ENCODE measurements around the gene PGBD5.
A peak's percentile ranks its signal among the peaks of the same experiment; 100 is the strongest.

The PGBD5 gene

DNA sequence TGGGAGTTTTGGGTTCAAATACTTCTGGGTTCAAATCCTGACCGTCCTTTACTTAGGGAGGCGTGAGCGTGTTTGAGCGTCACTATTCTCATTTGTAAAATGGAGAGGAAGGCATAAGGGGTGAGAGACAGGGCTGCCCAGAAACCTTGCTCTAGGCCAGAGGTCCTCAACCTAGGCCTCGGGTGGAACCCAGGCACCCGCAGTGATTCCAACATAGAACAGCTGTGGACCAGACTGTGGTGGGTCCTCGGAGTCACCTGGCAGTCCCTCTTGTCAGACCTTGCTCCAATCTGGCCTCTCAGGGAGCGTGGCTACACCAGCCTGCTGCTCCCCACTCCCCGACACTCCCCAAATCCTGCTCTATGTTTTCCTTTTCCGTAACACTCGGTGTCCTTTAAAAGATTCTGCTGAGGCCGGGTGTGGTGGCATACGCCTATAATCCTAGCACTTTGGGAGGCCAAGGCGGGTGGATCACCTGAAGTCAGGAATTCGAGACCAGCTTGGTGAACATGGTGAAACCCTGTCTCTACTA is 116.4 kb downstream of the PGBD5 start:
- Histone ChIP-seq H2AFZ (ENCODE audit: low read depth, low read length) (no peak overlapping the region), H4K20me1 (ENCODE audit: insufficient read depth, low read length) (no peaks in the 10 kb centered on the region), H3K27me3 (ENCODE audit: low read depth, low read length) (peaks cover 16% of the 10 kb centered on the region; the same call in 1 of the 2 replicates), H3K27ac (ENCODE audit: low read length) (no peak overlapping the region), H3K4me1 (ENCODE audit: low read length) (peaks cover 19% of the 10 kb centered on the region), H3K4me3 (ENCODE audit: low read length) (no peak overlapping the region), H3K9me3 (ENCODE audit: insufficient read depth, low read length) (no peaks in the 10 kb centered on the region), H3K79me2 (ENCODE audit: low read length) (no peaks in the 10 kb centered on the region), H3K36me3 (replicated peaks; ENCODE audit: low read depth, low read length) (no peaks in the 10 kb centered on the region), H3K4me2 (ENCODE audit: low read length) (no peak overlapping the region), H3K9ac (ENCODE audit: low read length) (no peak overlapping the region)
- no peak for TF ChIP-seq EZH2phosphoT487 (IDR thresholded peaks at IDR 0.05; ENCODE audit: low read depth)
- TF ChIP-seq, protein P1, sequence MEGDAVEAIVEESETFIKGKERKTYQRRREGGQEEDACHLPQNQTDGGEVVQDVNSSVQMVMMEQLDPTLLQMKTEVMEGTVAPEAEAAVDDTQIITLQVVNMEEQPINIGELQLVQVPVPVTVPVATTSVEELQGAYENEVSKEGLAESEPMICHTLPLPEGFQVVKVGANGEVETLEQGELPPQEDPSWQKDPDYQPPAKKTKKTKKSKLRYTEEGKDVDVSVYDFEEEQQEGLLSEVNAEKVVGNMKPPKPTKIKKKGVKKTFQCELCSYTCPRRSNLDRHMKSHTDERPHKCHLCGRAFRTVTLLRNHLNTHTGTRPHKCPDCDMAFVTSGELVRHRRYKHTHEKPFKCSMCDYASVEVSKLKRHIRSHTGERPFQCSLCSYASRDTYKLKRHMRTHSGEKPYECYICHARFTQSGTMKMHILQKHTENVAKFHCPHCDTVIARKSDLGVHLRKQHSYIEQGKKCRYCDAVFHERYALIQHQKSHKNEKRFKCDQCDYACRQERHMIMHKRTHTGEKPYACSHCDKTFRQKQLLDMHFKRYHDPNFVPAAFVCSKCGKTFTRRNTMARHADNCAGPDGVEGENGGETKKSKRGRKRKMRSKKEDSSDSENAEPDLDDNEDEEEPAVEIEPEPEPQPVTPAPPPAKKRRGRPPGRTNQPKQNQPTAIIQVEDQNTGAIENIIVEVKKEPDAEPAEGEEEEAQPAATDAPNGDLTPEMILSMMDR (IDR thresholded peaks at IDR 0.05; ENCODE audit: low read depth, low read length), result no peak

DNA sequence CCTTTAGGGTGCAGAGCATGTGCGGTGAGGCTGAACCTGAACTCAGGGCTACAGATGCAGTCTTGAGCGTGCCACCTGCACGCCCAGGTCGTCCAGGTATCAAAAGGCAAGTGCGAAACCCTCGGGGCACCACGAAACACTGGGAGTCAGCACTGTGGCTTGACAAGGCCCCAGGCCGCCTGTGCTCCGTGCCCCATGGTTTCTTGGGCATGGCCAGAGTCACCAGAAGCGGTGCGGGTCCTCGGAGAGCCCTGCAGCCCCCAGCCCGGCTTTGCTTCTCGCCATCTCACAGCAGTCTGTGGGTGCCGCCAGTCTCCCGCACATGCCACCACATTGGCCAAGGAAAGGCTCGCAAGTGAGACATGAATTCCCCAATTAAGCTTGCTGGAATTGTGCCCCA is 117.3 kb downstream of the PGBD5 start:
- TF ChIP-seq EZH2phosphoT487 (IDR thresholded peaks at IDR 0.05; ENCODE audit: low read depth), result no peak
- TF ChIP-seq, protein P1 (IDR thresholded peaks at IDR 0.05; ENCODE audit: low read depth, low read length), result no peak
- Histone ChIP-seq H3K4me1 (ENCODE audit: low read length) (peaks cover 19% of the 10 kb centered on the region), H3K27ac (ENCODE audit: low read length) (no peak overlapping the region), H2AFZ (ENCODE audit: low read depth, low read length) (no peak overlapping the region), H3K79me2 (ENCODE audit: low read length) (no peaks in the 10 kb centered on the region), H3K9me3 (ENCODE audit: insufficient read depth, low read length) (no peaks in the 10 kb centered on the region), H4K20me1 (ENCODE audit: insufficient read depth, low read length) (no peaks in the 10 kb centered on the region), H3K27me3 (ENCODE audit: low read depth, low read length) (peaks cover 16% of the 10 kb centered on the region; the same call in 1 of the 2 replicates), H3K9ac (ENCODE audit: low read length) (no peak overlapping the region), H3K4me2 (ENCODE audit: low read length) (no peak overlapping the region), H3K4me3 (ENCODE audit: low read length) (no peak overlapping the region), H3K36me3 (replicated peaks; ENCODE audit: low read depth, low read length) (no peaks in the 10 kb centered on the region)

DNA sequence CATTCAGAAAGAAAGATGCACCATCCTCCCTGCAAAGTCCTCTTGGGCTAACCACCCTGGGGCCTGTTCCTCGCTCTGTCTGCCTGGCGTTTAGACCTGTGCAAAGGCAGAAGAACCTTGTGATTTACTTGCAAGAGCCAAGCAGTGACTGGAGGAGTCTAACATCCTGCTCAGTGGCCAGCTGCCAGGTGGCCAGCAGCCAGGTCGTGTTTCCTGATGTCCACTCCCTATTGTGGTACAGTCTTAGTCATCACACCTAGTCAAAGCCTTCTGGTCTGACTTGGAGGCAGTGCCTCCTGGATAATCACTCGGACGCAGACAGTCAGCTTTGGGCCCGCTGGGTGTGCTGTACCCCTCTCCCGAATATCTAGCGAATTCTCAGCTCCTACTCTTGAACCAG is 118.1 kb downstream of the PGBD5 start:
- Histone ChIP-seq H3K9ac (ENCODE audit: low read length) (no peak overlapping the region), H3K27ac (ENCODE audit: low read length) (no peak overlapping the region), H3K4me1 (ENCODE audit: low read length) (peaks cover 19% of the 10 kb centered on the region), H3K36me3 (replicated peaks; ENCODE audit: low read depth, low read length) (no peaks in the 10 kb centered on the region), H3K27me3 (ENCODE audit: low read depth, low read length) (peaks cover 16% of the 10 kb centered on the region; the same call in 1 of the 2 replicates), H2AFZ (ENCODE audit: low read depth, low read length) (no peak overlapping the region), H3K9me3 (ENCODE audit: insufficient read depth, low read length) (no peaks in the 10 kb centered on the region), H3K4me3 (ENCODE audit: low read length) (no peak overlapping the region), H4K20me1 (ENCODE audit: insufficient read depth, low read length) (no peaks in the 10 kb centered on the region), H3K79me2 (ENCODE audit: low read length) (no peaks in the 10 kb centered on the region), H3K4me2 (ENCODE audit: low read length) (no peak overlapping the region)
- TF ChIP-seq, protein P1 (IDR thresholded peaks at IDR 0.05; ENCODE audit: low read depth, low read length), result no peak
- TF ChIP-seq EZH2phosphoT487 (IDR thresholded peaks at IDR 0.05; ENCODE audit: low read depth), result no peak

DNA sequence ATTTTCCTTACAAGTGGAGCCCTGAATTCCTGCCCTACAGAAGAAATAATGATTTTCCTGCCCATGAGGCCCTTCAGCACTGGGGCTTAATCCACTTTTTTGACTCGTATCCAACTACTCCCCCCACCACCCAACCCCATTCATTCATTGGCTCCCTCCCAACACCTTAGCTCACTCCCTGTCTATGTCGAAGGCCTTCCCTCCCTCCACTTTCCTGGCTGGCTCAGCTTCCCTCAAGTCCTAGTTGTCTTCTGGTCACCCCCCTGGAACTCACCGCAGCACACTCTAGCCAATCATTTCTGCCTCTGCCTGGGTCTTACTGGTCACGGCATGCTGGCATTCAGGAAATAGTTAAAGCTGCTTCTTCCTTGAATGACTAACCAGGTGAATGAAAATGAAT is 118.9 kb downstream of the PGBD5 start:
- H3K27ac ChIP-seq (ENCODE audit: low read length), result no peak overlapping the region
- H3K4me1 ChIP-seq (ENCODE audit: low read length), result peaks cover 19% of the 10 kb centered on the region
- no peak for TF ChIP-seq EZH2phosphoT487 (IDR thresholded peaks at IDR 0.05; ENCODE audit: low read depth)
- TF ChIP-seq, protein P1 (IDR thresholded peaks at IDR 0.05; ENCODE audit: low read depth, low read length), result no peak
- no peaks in the 10 kb centered on the region for H3K9me3 ChIP-seq (ENCODE audit: insufficient read depth, low read length)
- H3K79me2 ChIP-seq (ENCODE audit: low read length), result no peaks in the 10 kb centered on the region
- no peaks in the 10 kb centered on the region for H4K20me1 ChIP-seq (ENCODE audit: insufficient read depth, low read length)
- H3K9ac ChIP-seq (ENCODE audit: low read length), result no peak overlapping the region
- no peak overlapping the region; the same call in 1 of the 2 replicates for H3K4me2 ChIP-seq (ENCODE audit: low read length)
- H2AFZ ChIP-seq (ENCODE audit: low read depth, low read length), result peak overlapping the region; percentile 38; the same call in 1 of the 2 replicates
- H3K4me3 ChIP-seq (ENCODE audit: low read length), result no peak overlapping the region
- no peaks in the 10 kb centered on the region for H3K36me3 ChIP-seq (replicated peaks; ENCODE audit: low read depth, low read length)
- H3K27me3 ChIP-seq (ENCODE audit: low read depth, low read length), result peaks cover 11% of the 10 kb centered on the region; the same call in 1 of the 2 replicates
